GM06990 (cell line): ENCODE measurements around the gene SRGAP1.
"Not testable (repeated sequence)": the region's sequence is repeated elsewhere in the genome, so short reads cannot be mapped to it uniquely, and the experiment has no call there.

Experiments used
- DNase-seq: peaks from one replicate; pipeline ENCODE4 v3.0.0-alpha.2; 2011; ENCODE audit not compliant: insufficient read length; ENCODE audit errors: extremely low read depth
- H3K27me3 ChIP-seq: replicated peaks from 2 replicates; pipeline ENCODE4 v1.6.0; 2011; ENCODE audit warnings: low read length; ENCODE audit not compliant: control insufficient read depth, insufficient read depth
- H3K36me3 ChIP-seq: 2 replicates; pipeline ENCODE4 v1.5.1; 2011; ENCODE audit warnings: low read length; ENCODE audit not compliant: control insufficient read depth, insufficient read depth
- H3K4me3 ChIP-seq: replicated peaks from 2 replicates; pipeline ENCODE4 v1.5.1; 2011; ENCODE audit warnings: low read depth, mild to moderate bottlenecking, control low read depth, low read length
- CTCF ChIP-seq: IDR thresholded peaks from 2 replicates; pipeline ENCODE4 v1.5.1; 2011; ENCODE audit warnings: low read length, control low read depth, mild to moderate bottlenecking, inconsistent platforms; ENCODE audit not compliant: insufficient read depth, poor library complexity, severe bottlenecking

SRGAP1 gene

GRCh38 chr12:64116969-64117368, 272.5 kb downstream of the SRGAP1 start:
- Histone ChIP-seq H3K4me3 (no peak overlapping the region), H3K27me3 (no peaks in the 10 kb centered on the region), H3K36me3 (no peaks in the 10 kb centered on the region)
- no peak for DNase-seq
- TF ChIP-seq CTCF, result no peak

- Histone ChIP-seq H3K4me3 (no peak overlapping the region), H3K36me3 (no peaks in the 10 kb centered on the region), H3K27me3 (no peaks in the 10 kb centered on the region)
- TF ChIP-seq CTCF, result no peak
- DNase-seq, result no peak
These were observed 276.1 kb downstream of the SRGAP1 start for GRCh38 chr12:64120568-64120967.

- H3K36me3 ChIP-seq, DNase-seq, H3K4me3 ChIP-seq, H3K27me3 ChIP-seq: not testable (repeated sequence)
These were observed 276.6 kb downstream of the SRGAP1 start for GRCh38 chr12:64121086-64121485.

- DNase-seq, result no peak
- no peaks in the 10 kb centered on the region for H3K36me3 ChIP-seq
- H3K4me3 ChIP-seq, result no peak overlapping the region
- TF ChIP-seq CTCF, result no peak
- no peaks in the 10 kb centered on the region for H3K27me3 ChIP-seq
These were observed 277.7 kb downstream of the SRGAP1 start for GRCh38 chr12:64122154-64122553.

- no peak for TF ChIP-seq CTCF
- Histone ChIP-seq H3K4me3 (no peak overlapping the region), H3K36me3 (no peaks in the 10 kb centered on the region), H3K27me3 (no peaks in the 10 kb centered on the region)
- no peak for DNase-seq
These were observed 278.5 kb downstream of the SRGAP1 start for GRCh38 chr12:64122995-64123394.

- no peak for DNase-seq
- Histone ChIP-seq H3K36me3 (no peaks in the 10 kb centered on the region), H3K4me3 (no peak overlapping the region), H3K27me3 (no peaks in the 10 kb centered on the region)
- no peak for TF ChIP-seq CTCF
These were observed 278.9 kb downstream of the SRGAP1 start for GRCh38 chr12:64123448-64123847.
